KOPT-K1 (cell line): ENCODE data around the gene TSPOAP1.
A peak's percentile ranks its signal among the peaks of the same experiment; 100 is the strongest.

Experiments used
- H3K27ac ChIP-seq: fragments of 200-600 bp; sonication (generic); 2 replicates; pipeline ENCODE4 v1.5.1; 2016; ENCODE audit warnings: antibody characterized with exemption, mild to moderate bottlenecking, low read depth, low read length; ENCODE audit not compliant: poor library complexity, severe bottlenecking
- H3K36me3 ChIP-seq: fragments of 200-600 bp; sonication (generic); 2 replicates; pipeline ENCODE4 v1.5.1; 2017; ENCODE audit warnings: antibody characterized with exemption, mild to moderate bottlenecking, low read length, moderate library complexity; ENCODE audit not compliant: insufficient read depth
- H3K9me3 ChIP-seq: fragments of 200-600 bp; sonication (generic); 2 replicates; pipeline ENCODE4 v1.5.1; 2017; ENCODE audit warnings: antibody characterized with exemption, low read length, mild to moderate bottlenecking; ENCODE audit not compliant: insufficient read depth, poor library complexity, severe bottlenecking

The TSPOAP1 gene, protein sequence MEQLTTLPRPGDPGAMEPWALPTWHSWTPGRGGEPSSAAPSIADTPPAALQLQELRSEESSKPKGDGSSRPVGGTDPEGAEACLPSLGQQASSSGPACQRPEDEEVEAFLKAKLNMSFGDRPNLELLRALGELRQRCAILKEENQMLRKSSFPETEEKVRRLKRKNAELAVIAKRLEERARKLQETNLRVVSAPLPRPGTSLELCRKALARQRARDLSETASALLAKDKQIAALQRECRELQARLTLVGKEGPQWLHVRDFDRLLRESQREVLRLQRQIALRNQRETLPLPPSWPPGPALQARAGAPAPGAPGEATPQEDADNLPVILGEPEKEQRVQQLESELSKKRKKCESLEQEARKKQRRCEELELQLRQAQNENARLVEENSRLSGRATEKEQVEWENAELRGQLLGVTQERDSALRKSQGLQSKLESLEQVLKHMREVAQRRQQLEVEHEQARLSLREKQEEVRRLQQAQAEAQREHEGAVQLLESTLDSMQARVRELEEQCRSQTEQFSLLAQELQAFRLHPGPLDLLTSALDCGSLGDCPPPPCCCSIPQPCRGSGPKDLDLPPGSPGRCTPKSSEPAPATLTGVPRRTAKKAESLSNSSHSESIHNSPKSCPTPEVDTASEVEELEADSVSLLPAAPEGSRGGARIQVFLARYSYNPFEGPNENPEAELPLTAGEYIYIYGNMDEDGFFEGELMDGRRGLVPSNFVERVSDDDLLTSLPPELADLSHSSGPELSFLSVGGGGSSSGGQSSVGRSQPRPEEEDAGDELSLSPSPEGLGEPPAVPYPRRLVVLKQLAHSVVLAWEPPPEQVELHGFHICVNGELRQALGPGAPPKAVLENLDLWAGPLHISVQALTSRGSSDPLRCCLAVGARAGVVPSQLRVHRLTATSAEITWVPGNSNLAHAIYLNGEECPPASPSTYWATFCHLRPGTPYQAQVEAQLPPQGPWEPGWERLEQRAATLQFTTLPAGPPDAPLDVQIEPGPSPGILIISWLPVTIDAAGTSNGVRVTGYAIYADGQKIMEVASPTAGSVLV (N-terminal part only)

GRCh38 chr17:58328195-58329034 lies at the start of gene TSPOAP1:
Gene TSPOAP1 (minus strand): TSS chr17:58328795. CDS start chr17:58327920, 875 bp downstream.
- Histone ChIP-seq H3K27ac (peak within 1 kb of the TSS; percentile 99), H3K9me3 (peaks cover 17% of the 10 kb centered on the region), H3K36me3 (peaks cover 28% of the 10 kb centered on the region)

DNA sequence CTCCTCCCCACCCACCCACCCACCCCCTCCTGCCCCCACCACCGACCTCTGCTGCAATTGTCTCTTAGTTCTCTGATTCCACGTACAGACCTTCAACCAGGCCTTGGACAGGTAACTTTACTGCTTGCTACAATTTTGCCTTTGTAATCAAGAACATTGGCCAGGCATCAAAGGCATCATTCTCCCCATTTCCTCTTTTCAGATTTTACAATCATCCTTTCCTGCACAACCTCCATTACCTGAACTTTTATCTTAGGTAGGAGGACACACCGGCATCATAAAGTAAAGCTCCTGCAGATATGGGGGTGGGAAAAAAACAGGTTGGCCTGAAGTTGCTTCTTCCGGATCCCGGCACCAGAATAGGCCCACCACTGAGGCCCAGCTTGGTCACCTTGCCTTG lies 49.1 kb upstream of the TSPOAP1 start:
- no peaks in the 10 kb centered on the region for H3K9me3 ChIP-seq
- H3K27ac ChIP-seq = peak overlapping the region; percentile 14
- no peaks in the 10 kb centered on the region for H3K36me3 ChIP-seq

DNA sequence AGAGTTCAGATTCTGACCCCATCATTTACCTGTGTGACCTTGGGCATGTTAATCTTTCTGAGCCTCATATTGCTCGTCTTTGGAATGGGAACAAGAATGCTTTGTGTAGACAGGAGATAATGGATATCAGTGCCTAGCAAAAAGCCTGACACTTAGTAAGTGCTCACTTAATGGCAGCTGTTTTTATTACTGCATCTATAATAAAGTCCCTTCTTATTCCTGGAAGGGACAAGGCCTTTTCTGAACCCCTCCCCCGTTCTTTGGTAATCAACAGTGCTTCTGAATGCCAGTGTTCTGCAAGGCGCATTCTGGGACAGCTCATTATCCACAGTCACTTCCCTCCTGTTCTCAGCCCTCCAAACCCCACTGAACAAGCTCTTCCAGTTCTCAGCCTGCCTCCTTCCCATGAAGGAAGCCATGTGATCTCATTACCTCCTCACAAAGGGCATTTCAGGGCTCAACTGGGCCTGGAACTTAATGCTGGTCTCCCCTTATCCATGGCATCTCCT lies 48.6 kb upstream of the TSPOAP1 start:
- no peaks in the 10 kb centered on the region for H3K36me3 ChIP-seq

GRCh38 chr17:58376472-58377000 lies 47.9 kb upstream of the TSPOAP1 start:
- Histone ChIP-seq H3K36me3 (no peaks in the 10 kb centered on the region), H3K9me3 (no peaks in the 10 kb centered on the region), H3K27ac (no peak overlapping the region)

More for the DNA sequence above, 48.6 kb upstream of the TSPOAP1 start:
- Histone ChIP-seq H3K9me3 (no peaks in the 10 kb centered on the region), H3K27ac (no peak overlapping the region)

- Histone ChIP-seq H3K36me3 (no peaks in the 10 kb centered on the region), H3K27ac (no peak overlapping the region), H3K9me3 (no peaks in the 10 kb centered on the region)
Measured at GRCh38 chr17:58375811-58376210, 47.2 kb upstream of the TSPOAP1 start.

DNA sequence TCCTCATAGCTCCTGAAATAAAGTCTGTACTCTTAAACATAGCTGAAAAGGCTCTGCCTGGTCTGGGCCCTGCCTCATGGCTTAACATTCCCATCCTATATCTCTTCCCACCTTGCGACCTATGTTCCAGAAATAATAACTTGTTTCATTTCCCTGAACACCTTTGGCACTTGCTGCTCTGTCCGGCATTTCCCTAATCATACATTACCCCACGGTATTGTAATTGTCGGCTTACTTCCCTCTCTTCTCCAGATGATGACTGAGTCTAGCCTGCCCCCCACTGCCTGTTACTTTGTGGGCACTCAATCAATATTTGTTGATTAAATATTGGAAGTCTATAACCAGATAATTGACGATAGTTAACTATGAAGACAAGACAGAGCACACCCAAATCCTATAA lies 46.7 kb upstream of the TSPOAP1 start:
- no peaks in the 10 kb centered on the region for H3K36me3 ChIP-seq
- H3K27ac ChIP-seq = no peak overlapping the region
- H3K9me3 ChIP-seq = no peaks in the 10 kb centered on the region

- Histone ChIP-seq H3K27ac (no peak overlapping the region), H3K9me3 (no peaks in the 10 kb centered on the region), H3K36me3 (no peaks in the 10 kb centered on the region)
Measured at GRCh38 chr17:58373923-58374322, 45.3 kb upstream of the TSPOAP1 start.

- Histone ChIP-seq H3K36me3 (no peaks in the 10 kb centered on the region), H3K27ac (peak overlapping the region; percentile 3), H3K9me3 (no peaks in the 10 kb centered on the region)
Measured at GRCh38 chr17:58373003-58373402, 44.4 kb upstream of the TSPOAP1 start.

GRCh38 chr17:58371300-58371950 lies 42.8 kb upstream of the TSPOAP1 start:
- no peaks in the 10 kb centered on the region for H3K36me3 ChIP-seq
- no peaks in the 10 kb centered on the region for H3K9me3 ChIP-seq
- H3K27ac ChIP-seq = no peak overlapping the region

DNA sequence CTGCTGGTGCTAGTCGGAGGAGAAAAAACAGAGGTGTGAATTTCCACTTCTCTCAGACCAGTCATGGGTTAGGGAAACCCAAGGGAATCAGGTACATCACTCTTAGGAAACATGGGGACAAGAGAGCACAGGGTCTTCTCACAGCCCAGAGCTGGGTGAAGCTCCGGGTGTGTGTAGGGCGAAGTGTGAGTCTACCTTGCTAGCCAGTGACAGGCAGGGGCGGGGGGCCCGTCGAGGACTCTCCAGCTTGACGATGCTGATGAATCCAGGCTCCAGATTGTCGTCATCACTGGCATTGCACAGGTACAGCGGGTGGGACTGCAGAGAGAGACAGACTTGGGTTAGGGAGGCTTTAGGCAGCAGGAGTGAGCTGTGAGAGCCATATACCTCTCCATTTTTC lies 42.1 kb upstream of the TSPOAP1 start:
- Histone ChIP-seq H3K27ac (no peak overlapping the region), H3K9me3 (no peaks in the 10 kb centered on the region)

DNA sequence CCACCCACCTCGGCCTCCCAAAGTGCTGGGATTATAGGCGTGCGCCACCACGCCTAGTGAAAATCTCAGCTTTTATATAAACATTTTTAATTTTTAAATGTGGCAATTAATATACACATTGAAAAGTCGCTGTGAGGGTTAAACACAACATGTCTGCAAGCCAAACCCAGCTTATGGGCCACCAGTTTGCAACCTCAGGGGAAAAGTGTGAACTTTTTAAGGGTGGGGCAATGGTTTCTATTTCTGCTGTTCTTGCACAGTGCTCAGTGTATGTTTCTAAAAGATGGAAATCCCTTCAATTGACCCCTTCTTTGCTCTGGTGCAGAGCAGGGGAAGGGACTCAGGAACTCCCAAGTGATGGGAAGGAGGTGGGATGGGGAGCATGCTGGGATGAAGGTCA lies 41.7 kb upstream of the TSPOAP1 start:
- Histone ChIP-seq H3K36me3 (no peaks in the 10 kb centered on the region), H3K9me3 (no peaks in the 10 kb centered on the region), H3K27ac (no peak overlapping the region)

More for the DNA sequence above, 42.1 kb upstream of the TSPOAP1 start:
- H3K36me3 ChIP-seq = no peaks in the 10 kb centered on the region

DNA sequence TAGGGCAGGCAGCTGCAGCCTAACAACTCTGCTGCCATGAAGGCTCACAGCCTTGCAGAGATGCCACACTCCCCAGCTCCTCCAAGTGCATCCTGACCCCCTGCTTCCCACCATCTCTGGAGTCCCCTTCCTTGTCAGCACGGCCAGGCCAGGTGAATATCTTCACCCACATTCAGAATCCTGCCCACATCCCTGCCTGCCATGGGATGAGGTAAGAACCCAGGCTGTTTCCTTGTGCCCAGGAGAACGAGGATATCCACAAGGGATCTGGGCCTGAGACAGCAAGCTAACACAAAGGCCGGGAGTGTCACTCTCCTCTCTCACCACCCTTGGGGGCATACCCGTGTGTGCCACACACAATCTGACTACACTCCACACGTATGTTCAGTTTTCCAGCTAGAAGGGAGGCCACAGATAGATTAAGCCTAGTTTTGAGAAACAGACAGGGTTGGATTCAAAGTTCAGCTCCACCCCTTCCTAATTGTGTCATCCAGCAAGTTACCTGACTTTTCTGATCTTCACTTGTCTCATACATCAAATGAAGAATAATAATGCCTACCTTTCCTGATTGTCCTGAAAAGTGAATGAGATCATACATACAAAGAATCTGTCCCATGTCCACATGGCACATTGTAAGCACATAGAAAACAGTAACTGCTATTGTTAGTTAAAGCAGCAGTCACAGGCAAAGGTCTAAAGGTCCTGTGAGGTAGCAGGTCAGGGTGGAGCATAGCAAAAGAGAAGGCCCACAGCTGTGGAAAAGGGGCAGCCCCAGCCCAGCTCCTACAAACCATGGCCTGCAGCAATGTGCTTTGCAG lies 40.8 kb upstream of the TSPOAP1 start:
- Histone ChIP-seq H3K9me3 (no peaks in the 10 kb centered on the region), H3K27ac (no peak overlapping the region), H3K36me3 (no peaks in the 10 kb centered on the region)

- H3K36me3 ChIP-seq = no peaks in the 10 kb centered on the region
- no peaks in the 10 kb centered on the region for H3K9me3 ChIP-seq
Measured at GRCh38 chr17:58368860-58369213, 40.2 kb upstream of the TSPOAP1 start.

More at GRCh38 chr17:58368860-58369213, 40.2 kb upstream of the TSPOAP1 start:
- no peak overlapping the region for H3K27ac ChIP-seq
